HG02938 (cell line): Measurements from ENCODE around the gene PRKCH.
A peak's percentile ranks its signal among the peaks of the same experiment; 100 is the strongest.

Experiments used
- ATAC-seq: cut with Tn5 transposase; IDR thresholded peaks from one replicate; pipeline ENCODE4 v1.9.1; 2021; ENCODE audit warnings: mild to moderate bottlenecking, moderate library complexity; ENCODE audit not compliant: unreplicated experiment

The PRKCH gene

GRCh38 chr14:61321385-61322010 is at the start of gene PRKCH:
PRKCH (plus strand) TSS chr14:61321579; CDS start chr14:61322102, 523 bp downstream.
- ATAC-seq, result peak; percentile 51

- no peak for ATAC-seq
These were observed 44.1 kb upstream of the PRKCH start for GRCh38 chr14:61277232-61277631.

GRCh38 chr14:61277784-61278183 is 43.6 kb upstream of the PRKCH start:
- ATAC-seq, result no peak

GRCh38 chr14:61279082-61279481 is 42.3 kb upstream of the PRKCH start:
- no peak for ATAC-seq

GRCh38 chr14:61280092-61280525 is 41.3 kb upstream of the PRKCH start:
- no peak for ATAC-seq

GRCh38 chr14:61280526-61281185 is 40.7 kb upstream of the PRKCH start:
- ATAC-seq, result peak; percentile 37

GRCh38 chr14:61281186-61281947 is 40.0 kb upstream of the PRKCH start, which contains the start of gene TMEM30B:
TMEM30B (minus strand) TSS chr14:61281338; CDS start chr14:61281147, 191 bp downstream.
- ATAC-seq, result no peak

- no peak for ATAC-seq
These were observed 39.5 kb upstream of the PRKCH start for GRCh38 chr14:61281948-61282275.

GRCh38 chr14:61282746-61283145 is 38.6 kb upstream of the PRKCH start:
- ATAC-seq, result no peak

GRCh38 chr14:61284001-61284400 is 37.4 kb upstream of the PRKCH start:
- ATAC-seq, result no peak

GRCh38 chr14:61285364-61285763 is 36.0 kb upstream of the PRKCH start:
- ATAC-seq, result no peak

- no peak for ATAC-seq
These were observed 34.2 kb upstream of the PRKCH start for GRCh38 chr14:61287196-61287595.

- ATAC-seq, result no peak
These were observed 33.2 kb upstream of the PRKCH start for GRCh38 chr14:61288228-61288627.

GRCh38 chr14:61288720-61289119 is 32.7 kb upstream of the PRKCH start:
- no peak for ATAC-seq

GRCh38 chr14:61290701-61291100 is 30.7 kb upstream of the PRKCH start:
- no peak for ATAC-seq

- no peak for ATAC-seq
These were observed 25.2 kb upstream of the PRKCH start for GRCh38 chr14:61296151-61296550.

GRCh38 chr14:61296719-61297502 is 24.5 kb upstream of the PRKCH start:
- ATAC-seq, result no peak

- no peak for ATAC-seq
These were observed 23.8 kb upstream of the PRKCH start for GRCh38 chr14:61297581-61297980.

GRCh38 chr14:61298824-61299223 is 22.6 kb upstream of the PRKCH start:
- no peak for ATAC-seq

GRCh38 chr14:61300209-61300608 is 21.2 kb upstream of the PRKCH start:
- no peak for ATAC-seq

GRCh38 chr14:61300754-61301153 is 20.6 kb upstream of the PRKCH start:
- ATAC-seq, result no peak
